Gastroesophageal sphincter (tissue), 4 donors: Measurements from ENCODE around the gene BBC3. TPM values are rescaled to one million over a fixed set of nuclear protein-coding genes. Genes with fewer than 3 reads are reported as not detected.

ENCODE experiments used
- ATAC-seq: fragments of 150-250 bp; one replicate; pipeline ENCODE4 v1.9.1; 2016; ENCODE audit warnings: mild to moderate bottlenecking, moderate library complexity
- H3K27ac ChIP-seq, 4 donors: fragments of 200-600 bp; sonication (generic) in 3 of 4; 1 replicate in 3 of 4; 2 replicates in 1 of 4; pipeline ENCODE4 v1.5.1; 2016 to 2019
- H3K27me3 ChIP-seq: fragments of 200-600 bp; sonication (generic); one replicate; pipeline ENCODE4 v1.5.1; 2019
- H3K36me3 ChIP-seq, 2 donors: fragments of 200-600 bp; sonication (generic); one replicate each; pipeline ENCODE4 v1.5.1; 2019; ENCODE audit warnings: control low read depth in 1 of 2
- H3K4me1 ChIP-seq, 3 donors: fragments of 200-600 bp; sonication (generic); 1 replicate in 2 of 3; 2 replicates in 1 of 3; pipeline ENCODE4 v1.5.1; 2016 to 2019; ENCODE audit warnings: control low read depth in 2 of 3
- H3K4me3 ChIP-seq, 2 donors: fragments of 200-600 bp; sonication (generic); one replicate each; pipeline ENCODE4 v1.5.1; 2019; ENCODE audit warnings: mild to moderate bottlenecking in 1 of 2, moderate library complexity in 1 of 2
- H3K9me3 ChIP-seq, 3 donors: fragments of 200-600 bp; sonication (generic); one replicate each; pipeline ENCODE4 v1.5.1; 2017 to 2019; ENCODE audit warnings: control low read depth in 2 of 3
- EP300 ChIP-seq: sonication (generic); formaldehyde crosslinking; IDR thresholded peaks from one replicate; pipeline ENCODE4 v1.6.1; 2017; ENCODE audit warnings: antibody characterized with exemption, mild to moderate bottlenecking
- POLR2A ChIP-seq, 2 donors: fragments of 450-650 bp; IDR thresholded peaks; one replicate each; pipeline ENCODE4 v1.6.1; 2017; ENCODE audit warnings: antibody characterized with exemption in 2 of 2, mild to moderate bottlenecking in 2 of 2, moderate library complexity in 1 of 2
- POLR2AphosphoS5 ChIP-seq: sonication (generic); formaldehyde crosslinking; IDR thresholded peaks from one replicate; pipeline ENCODE4 v1.6.1; 2017; ENCODE audit warnings: antibody characterized with exemption
- WGBS, 2 donors: methylation state at CpG; one replicate each; pipeline ENCODE4 v1.1.5; 2018; ENCODE audit warnings: low coverage in 1 of 2; 5-methylcytosine and 5-hydroxymethylcytosine counted together
- total RNA-seq, 4 donors: library from RNA; depleted of rRNA; stranded (reverse); fragments of >200 nt; gene quantifications; one replicate each; pipeline ENCODE4 v1.1.0, GENCODE V29; 2016
- TF ChIP-seq, protein P1 (sequence below), 4 experiments: fragments of 200-600 bp in 2 of 4; fragments of 450-650 bp in 2 of 4; sonication (generic) in 1 of 4; IDR thresholded peaks; one replicate each; pipeline ENCODE4 v1.5.1; 2017 to 2019; ENCODE audit warnings: antibody characterized with exemption in 4 of 4, mild to moderate bottlenecking in 2 of 4, moderate library complexity in 2 of 4

Gene BBC3
- total RNA-seq, 4 donors from 2014 or later, result 3.6 to 11.4 (median 10.2) TPM

DNA sequence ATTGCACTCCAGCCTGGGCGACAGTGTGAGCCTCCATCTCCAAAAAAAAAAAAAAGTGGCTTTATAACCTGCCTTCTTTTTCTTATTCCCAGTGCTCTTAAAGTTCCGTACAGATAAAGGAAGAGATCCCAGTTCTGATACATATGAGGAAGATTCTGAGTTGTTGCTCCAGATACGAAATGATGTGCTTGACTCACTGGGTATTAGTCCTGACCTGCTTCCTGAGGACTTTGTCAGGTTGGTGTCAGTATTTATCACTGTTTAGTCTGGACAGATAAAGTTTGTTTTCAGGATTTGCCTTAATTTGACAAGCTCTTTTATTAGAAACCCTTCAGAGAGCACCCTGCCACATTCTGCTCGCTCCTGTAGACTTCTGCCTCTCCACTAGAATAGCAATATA lies 33.9 kb downstream of the BBC3 start:
- H3K4me3 ChIP-seq, result no peak overlapping the region
- no peak for ATAC-seq
- H3K4me1 ChIP-seq, result peaks cover 0 to 14% (median 0%) of the 10 kb centered on the region in 3 donors
- H3K9me3 ChIP-seq, result no peaks in the 10 kb centered on the region
- TF ChIP-seq POLR2A (IDR thresholded peaks at IDR 0.05) (no peak), EP300 (no peak), POLR2AphosphoS5 (no peak)
- TF ChIP-seq, protein P1, sequence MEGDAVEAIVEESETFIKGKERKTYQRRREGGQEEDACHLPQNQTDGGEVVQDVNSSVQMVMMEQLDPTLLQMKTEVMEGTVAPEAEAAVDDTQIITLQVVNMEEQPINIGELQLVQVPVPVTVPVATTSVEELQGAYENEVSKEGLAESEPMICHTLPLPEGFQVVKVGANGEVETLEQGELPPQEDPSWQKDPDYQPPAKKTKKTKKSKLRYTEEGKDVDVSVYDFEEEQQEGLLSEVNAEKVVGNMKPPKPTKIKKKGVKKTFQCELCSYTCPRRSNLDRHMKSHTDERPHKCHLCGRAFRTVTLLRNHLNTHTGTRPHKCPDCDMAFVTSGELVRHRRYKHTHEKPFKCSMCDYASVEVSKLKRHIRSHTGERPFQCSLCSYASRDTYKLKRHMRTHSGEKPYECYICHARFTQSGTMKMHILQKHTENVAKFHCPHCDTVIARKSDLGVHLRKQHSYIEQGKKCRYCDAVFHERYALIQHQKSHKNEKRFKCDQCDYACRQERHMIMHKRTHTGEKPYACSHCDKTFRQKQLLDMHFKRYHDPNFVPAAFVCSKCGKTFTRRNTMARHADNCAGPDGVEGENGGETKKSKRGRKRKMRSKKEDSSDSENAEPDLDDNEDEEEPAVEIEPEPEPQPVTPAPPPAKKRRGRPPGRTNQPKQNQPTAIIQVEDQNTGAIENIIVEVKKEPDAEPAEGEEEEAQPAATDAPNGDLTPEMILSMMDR (IDR thresholded peaks at IDR 0.05), result no peak
- no peak overlapping the region for H3K27ac ChIP-seq
- peaks cover 0 to 57% of the 10 kb centered on the region in 2 donors for H3K36me3 ChIP-seq
- 63 to 73% methylated on average over 3 of the region's 4 CpGs for WGBS, 2 donors
- no peaks in the 10 kb centered on the region for H3K27me3 ChIP-seq

DNA sequence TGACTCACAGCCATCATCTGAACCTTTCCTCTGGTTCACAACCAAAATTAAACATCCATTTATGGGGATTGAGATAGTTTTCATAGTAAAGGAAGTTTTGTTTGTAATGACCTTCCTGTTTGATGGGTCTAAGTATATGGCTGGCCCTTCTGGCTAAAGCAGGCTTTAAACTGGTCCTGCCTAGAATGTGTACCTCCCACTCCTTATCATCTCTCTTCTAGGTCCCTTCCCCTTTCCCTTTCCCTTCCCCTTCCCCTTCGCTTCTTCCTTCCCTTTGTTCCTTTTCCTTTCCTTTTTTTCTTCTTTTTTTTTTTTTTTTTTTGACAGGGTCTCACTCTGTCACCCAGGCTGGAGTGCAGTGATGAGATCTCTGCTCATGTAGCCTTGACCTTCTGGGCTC lies 35.6 kb downstream of the BBC3 start:
- 67% methylated on average over 1 of the region's 1 CpG; no CpG with 5 or more reads in 1 of the 2 donors for WGBS, 2 donors
- Histone ChIP-seq H3K4me3 (no peak overlapping the region), H3K27ac (no peak overlapping the region), H3K9me3 (no peaks in the 10 kb centered on the region), H3K36me3 (peaks cover 0 to 41% of the 10 kb centered on the region in 2 donors), H3K4me1 (peaks cover 2 to 28% (median 6%) of the 10 kb centered on the region in 3 donors), H3K27me3 (no peaks in the 10 kb centered on the region)
- no peak for ATAC-seq
- no peak for TF ChIP-seq POLR2A (IDR thresholded peaks at IDR 0.05)
- no peak for TF ChIP-seq EP300
- no peak for TF ChIP-seq POLR2AphosphoS5
- TF ChIP-seq, protein P1 (IDR thresholded peaks at IDR 0.05), result no peak

DNA sequence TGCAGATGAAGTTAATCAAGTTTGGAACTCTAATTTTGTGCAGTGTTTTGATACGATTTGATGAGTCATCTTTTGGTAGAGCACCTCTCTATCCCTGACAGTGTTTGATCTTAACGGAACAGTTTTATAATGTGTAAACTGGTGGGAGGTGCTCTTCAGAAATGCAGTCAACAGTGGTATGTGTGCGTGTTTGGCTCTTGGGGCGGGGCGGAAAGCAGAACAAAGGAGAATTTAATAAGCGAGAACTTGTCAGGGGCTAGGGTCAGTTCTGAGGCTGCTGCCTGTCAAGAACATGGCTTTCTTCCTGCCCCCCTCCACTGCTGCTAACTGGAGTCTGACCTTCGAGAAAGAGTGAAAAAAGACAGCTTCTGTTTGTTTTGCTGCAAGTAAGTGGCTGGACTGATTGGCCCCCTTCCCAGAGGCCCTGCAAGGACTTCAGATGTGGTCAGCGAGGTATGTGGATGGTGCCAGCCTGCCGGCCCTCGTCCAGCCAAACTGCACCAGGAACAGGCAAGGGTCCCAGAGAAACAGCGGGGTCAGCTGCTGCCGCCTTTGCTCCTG lies 40.8 kb downstream of the BBC3 start:
- H3K4me1 ChIP-seq, result peaks cover 2 to 78% (median 17%) of the 10 kb centered on the region in 3 donors
- H3K9me3 ChIP-seq, result no peaks in the 10 kb centered on the region
- H3K27ac ChIP-seq, result peak overlapping the region; percentile 51 to 85 (median 82)
- 13 to 20% methylated on average over 4 to 11 of the region's 12 CpGs for WGBS, 2 donors
- peaks cover 0 to 8% of the 10 kb centered on the region in 2 donors for H3K36me3 ChIP-seq
- H3K27me3 ChIP-seq, result no peaks in the 10 kb centered on the region
- H3K4me3 ChIP-seq, result peak overlapping the region in 1 of 2 donors; percentile 6
- TF ChIP-seq POLR2A (IDR thresholded peaks at IDR 0.05), result no peak
- no peak for TF ChIP-seq EP300
- TF ChIP-seq POLR2AphosphoS5, result no peak
- TF ChIP-seq, protein P1 (IDR thresholded peaks at IDR 0.05), result no peak
- ATAC-seq, result peak; percentile 64

DNA sequence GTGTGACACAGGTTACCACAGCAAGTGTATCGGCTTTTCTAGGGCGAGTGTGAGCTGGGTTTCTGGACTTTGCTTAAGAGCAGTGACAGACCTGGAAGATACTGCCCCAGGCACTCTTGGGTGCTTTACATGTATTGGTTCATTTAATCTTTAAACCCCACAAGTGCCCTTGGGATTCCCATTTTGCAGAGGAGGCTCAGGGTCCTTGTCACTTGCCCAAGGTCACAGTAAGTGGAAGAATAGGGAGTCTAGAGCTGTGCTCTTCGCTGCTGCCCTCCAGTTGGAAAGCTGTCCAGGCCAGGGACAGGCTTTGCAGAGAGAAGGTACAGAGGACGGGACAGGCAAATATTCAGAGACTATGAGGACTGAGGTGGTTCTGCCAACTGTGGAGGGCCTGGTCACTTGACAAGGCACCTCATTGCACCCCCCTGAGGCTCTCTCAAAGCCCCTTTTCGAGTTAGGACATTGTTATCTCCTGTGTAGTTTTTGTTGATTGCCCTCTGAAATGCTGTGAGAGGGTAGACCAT lies 42.4 kb downstream of the BBC3 start:
- Histone ChIP-seq H3K27ac (peak overlapping the region; percentile 51 to 85 (median 82)), H3K36me3 (no peaks in the 10 kb centered on the region), H3K27me3 (no peaks in the 10 kb centered on the region), H3K9me3 (no peaks in the 10 kb centered on the region), H3K4me1 (peaks cover 2 to 95% (median 22%) of the 10 kb centered on the region in 3 donors), H3K4me3 (no peak overlapping the region)
- 89% methylated on average over 3 of the region's 5 CpGs for WGBS, 2 donors
- ATAC-seq, result no peak
- TF ChIP-seq, protein P1 (IDR thresholded peaks at IDR 0.05), result no peak
- TF ChIP-seq EP300, result no peak

DNA sequence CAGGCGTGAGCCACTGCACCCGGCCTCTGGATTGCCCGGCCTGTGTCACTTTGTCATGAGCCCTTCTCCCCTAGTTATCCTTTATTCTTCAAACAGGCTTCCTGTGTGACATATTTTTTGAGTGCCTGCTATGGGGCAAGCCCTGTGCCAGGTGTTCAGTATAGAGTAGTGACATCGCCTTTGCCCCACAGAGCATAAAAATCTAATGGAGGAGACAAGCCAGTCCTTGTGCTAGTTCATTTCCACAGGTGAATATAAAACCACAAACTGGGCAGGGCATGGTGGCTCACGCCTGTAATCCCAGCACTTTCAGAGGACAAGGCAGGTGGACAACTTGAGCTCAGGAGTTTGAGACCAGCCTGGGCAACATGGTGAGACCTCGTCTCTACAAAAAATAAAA lies 43.2 kb downstream of the BBC3 start:
- Histone ChIP-seq H3K36me3 (peaks cover 0 to 1% of the 10 kb centered on the region in 2 donors), H3K27ac (peak overlapping the region in 3 of 4 donors; percentile 80 to 85 (median 84)), H3K27me3 (no peaks in the 10 kb centered on the region), H3K4me1 (peaks cover 2 to 95% (median 28%) of the 10 kb centered on the region in 3 donors), H3K4me3 (no peak overlapping the region), H3K9me3 (no peaks in the 10 kb centered on the region)
- TF ChIP-seq POLR2A (IDR thresholded peaks at IDR 0.05), result no peak
- TF ChIP-seq POLR2AphosphoS5, result no peak
- TF ChIP-seq EP300, result no peak
- TF ChIP-seq, protein P1 (IDR thresholded peaks at IDR 0.05), result no peak
- no peak for ATAC-seq
- 83 to 94% methylated on average over 1 to 6 of the region's 6 CpGs for WGBS, 2 donors
